ENCODE data around the gene KIAA0232. TPM values are rescaled to one million over a fixed set of nuclear protein-coding genes. Genes with fewer than 3 reads are reported as not detected.

Gene KIAA0232
- total and polyA plus RNA-seq, 2 of the 8 experiments (the other 6 are each of a cell fraction or from before 2014, with no cell fraction given), result 5.6 to 23.3 TPM

DNA sequence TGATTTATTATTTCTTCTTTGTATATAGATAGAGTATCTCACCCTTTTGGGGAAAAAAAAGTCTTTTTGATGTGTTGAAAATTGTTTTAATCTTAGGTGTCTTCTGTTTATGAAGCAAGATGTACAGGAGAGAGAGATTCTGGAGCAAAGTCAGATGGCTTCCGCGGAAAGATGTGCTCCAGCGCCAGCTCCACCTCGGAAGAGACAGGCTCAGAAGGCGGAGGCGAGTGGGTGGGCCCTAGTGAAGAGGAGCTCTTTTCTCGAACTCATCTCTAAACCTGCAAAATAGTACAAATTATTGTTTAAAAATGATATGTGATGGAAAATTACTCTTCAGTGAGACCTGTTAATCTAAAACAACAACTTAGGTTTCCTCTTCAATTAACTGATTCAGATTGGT, 98.2 kb downstream of the KIAA0232 start:
- H3K56ac ChIP-seq (replicated peaks; ENCODE audit: insufficient read length, low read depth, low read length), result no peak overlapping the region
- H3K79me1 ChIP-seq (ENCODE audit: low read depth, low read length), result no peaks in the 10 kb centered on the region
- no peak overlapping the region for H2BK12ac ChIP-seq (ENCODE audit: low read depth, low read length)
- no peak overlapping the region for H3K27ac ChIP-seq (ENCODE audit: low read depth, low read length)
- no peak overlapping the region for H2BK15ac ChIP-seq (ENCODE audit: low read length)
- DNase-seq (ENCODE audit: low read depth in 1 of 2, low spot score in 2 of 2) (no peak), FAIRE-seq (no peak)
- H2AK5ac ChIP-seq (ENCODE audit: low read depth, low read length), result no peak overlapping the region
- H4K8ac ChIP-seq (ENCODE audit: extremely low read depth, insufficient read depth, low read length), result no peak overlapping the region
- no peak overlapping the region for H2BK120ac ChIP-seq (replicated peaks; ENCODE audit: low read depth, low read length)
- POLR2A ChIA-PET (ENCODE audit: partially characterized antibody), result no interaction called here
- H3K18ac ChIP-seq (ENCODE audit: extremely low read depth, low read length), result no peak overlapping the region
- no peak overlapping the region for H4K91ac ChIP-seq (replicated peaks; ENCODE audit: insufficient read length, low read length)
- H3K36me3 ChIP-seq (ENCODE audit: control insufficient read depth in 2 of 4, insufficient read depth in 4 of 4, low read length in 3 of 4), result peaks cover 5 to 26% (median 22%) of the 10 kb centered on the region in 4 experiments; a peak in 7 of 8 replicates
- 97% methylated on average over 7 of the region's 7 CpGs; no CpG with 5 or more reads in 1 of the 2 experiments for WGBS, 2 experiments (ENCODE audit: extremely low coverage in 1 of 2, insufficient coverage in 1 of 2, insufficient read length in 1 of 2, insufficient replicate concordance in 2 of 2, low coverage in 1 of 2, low lambda C conversion rate in 2 of 2, missing lambda C conversion rate in 1 of 2)
- H3K4me3 ChIP-seq (ENCODE audit: extremely low read depth in 1 of 4, insufficient read depth in 2 of 4, low read depth in 3 of 4, low read length in 4 of 4), result no peak overlapping the region
- H3K79me2 ChIP-seq (ENCODE audit: control insufficient read depth in 1 of 2, insufficient read depth in 2 of 2, low read length in 2 of 2), result no peaks in the 10 kb centered on the region
- H3K14ac ChIP-seq (ENCODE audit: insufficient read length), result no peak overlapping the region
- no peaks in the 10 kb centered on the region for H3K9me3 ChIP-seq (ENCODE audit: insufficient read depth in 2 of 2, low read depth in 1 of 2, low read length in 1 of 2)
- no peak overlapping the region for H2BK20ac ChIP-seq (ENCODE audit: low read length)
- no peak overlapping the region for H2AFZ ChIP-seq (ENCODE audit: low read length)
- H2BK5ac ChIP-seq (ENCODE audit: low read depth, low read length), result no peak overlapping the region
- peaks cover 2 to 9% of the 10 kb centered on the region in 2 experiments for H4K20me1 ChIP-seq (replicated peaks in 1 of 2; ENCODE audit: control insufficient read depth in 1 of 2, insufficient read depth in 2 of 2, low read length in 2 of 2)
- H3K23me2 ChIP-seq (ENCODE audit: low read depth, low read length), result no peaks in the 10 kb centered on the region
- no peaks in the 10 kb centered on the region for H3K4me1 ChIP-seq (replicated peaks in 1 of 4; ENCODE audit: control insufficient read depth in 3 of 4, insufficient read depth in 4 of 4, low read length in 3 of 4)
- no peak overlapping the region for H3K4ac ChIP-seq (replicated peaks; ENCODE audit: insufficient read length, low read depth, low read length)
- no peak overlapping the region for H4K5ac ChIP-seq (ENCODE audit: insufficient read length, low read depth, low read length)
- no peaks in the 10 kb centered on the region for H3K27me3 ChIP-seq (replicated peaks in 1 of 4; ENCODE audit: control insufficient read depth in 3 of 4, extremely low read depth in 1 of 4, insufficient read depth in 3 of 4, low read length in 3 of 4)
- H3K9ac ChIP-seq (replicated peaks in 1 of 4; ENCODE audit: extremely low read depth in 1 of 4, low read depth in 3 of 4, low read length in 3 of 4), result no peak overlapping the region
- CTCF ChIA-PET (ENCODE audit: partially characterized antibody), result interaction anchor here (0.5 kb wide), 1 partner anchor 72 kb away, joined by 3 read pairs; no protein-coding TSS in a partner anchor
- no peak overlapping the region for H3K4me2 ChIP-seq (ENCODE audit: insufficient read depth in 1 of 2, low read depth in 2 of 2, low read length in 2 of 2)
- H3K23ac ChIP-seq (ENCODE audit: insufficient read length), result no peak overlapping the region
- TF ChIP-seq BRCA1 (IDR thresholded peaks at IDR 0.05; ENCODE audit: low read depth, low read length) (no peak), NRF1 (IDR thresholded peaks at IDR 0.05; ENCODE audit: low read depth, low read length) (no peak), RAD21 (IDR thresholded peaks at IDR 0.05 in 1 of 2, conservative IDR thresholded peaks at IDR 0.05 in 1 of 2; ENCODE audit: low read depth in 2 of 2, low read length in 2 of 2) (no peak), SRF (IDR thresholded peaks at IDR 0.05; ENCODE audit: low read depth, low read length) (no peak), TAF7 (optimal IDR thresholded peaks at IDR 0.05; ENCODE audit: borderline replicate concordance, low read depth, low read length) (no peak), TBP (IDR thresholded peaks at IDR 0.05; ENCODE audit: low read depth, low read length) (no peak), RFX5 (IDR thresholded peaks at IDR 0.05; ENCODE audit: borderline replicate concordance, low read depth, low read length) (no peak), JUN (IDR thresholded peaks at IDR 0.05; ENCODE audit: low read depth, low read length) (no peak), KDM1A (IDR thresholded peaks at IDR 0.05; ENCODE audit: borderline replicate concordance, low read length) (no peak)
- TF ChIP-seq, protein P1, sequence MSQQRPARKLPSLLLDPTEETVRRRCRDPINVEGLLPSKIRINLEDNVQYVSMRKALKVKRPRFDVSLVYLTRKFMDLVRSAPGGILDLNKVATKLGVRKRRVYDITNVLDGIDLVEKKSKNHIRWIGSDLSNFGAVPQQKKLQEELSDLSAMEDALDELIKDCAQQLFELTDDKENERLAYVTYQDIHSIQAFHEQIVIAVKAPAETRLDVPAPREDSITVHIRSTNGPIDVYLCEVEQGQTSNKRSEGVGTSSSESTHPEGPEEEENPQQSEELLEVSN (IDR thresholded peaks at IDR 0.05), result no peak
- TF ChIP-seq, protein P2, sequence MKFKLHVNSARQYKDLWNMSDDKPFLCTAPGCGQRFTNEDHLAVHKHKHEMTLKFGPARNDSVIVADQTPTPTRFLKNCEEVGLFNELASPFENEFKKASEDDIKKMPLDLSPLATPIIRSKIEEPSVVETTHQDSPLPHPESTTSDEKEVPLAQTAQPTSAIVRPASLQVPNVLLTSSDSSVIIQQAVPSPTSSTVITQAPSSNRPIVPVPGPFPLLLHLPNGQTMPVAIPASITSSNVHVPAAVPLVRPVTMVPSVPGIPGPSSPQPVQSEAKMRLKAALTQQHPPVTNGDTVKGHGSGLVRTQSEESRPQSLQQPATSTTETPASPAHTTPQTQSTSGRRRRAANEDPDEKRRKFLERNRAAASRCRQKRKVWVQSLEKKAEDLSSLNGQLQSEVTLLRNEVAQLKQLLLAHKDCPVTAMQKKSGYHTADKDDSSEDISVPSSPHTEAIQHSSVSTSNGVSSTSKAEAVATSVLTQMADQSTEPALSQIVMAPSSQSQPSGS (IDR thresholded peaks at IDR 0.05; ENCODE audit: low read length), result no peak

Data from H1 (cell line).